Gastroesophageal sphincter (tissue), 4 donors: ENCODE data around the gene CMBL. TPM values are rescaled to one million over a fixed set of nuclear protein-coding genes. Genes with fewer than 3 reads are reported as not detected.
A peak's percentile ranks its signal among the peaks of the same experiment; 100 is the strongest.

Experiments used
- ATAC-seq: fragments of 150-250 bp; one replicate; pipeline ENCODE4 v1.9.1; 2016; ENCODE audit warnings: mild to moderate bottlenecking, moderate library complexity
- H3K27ac ChIP-seq, 4 donors: fragments of 200-600 bp; sonication (generic) in 3 of 4; 1 replicate in 3 of 4; 2 replicates in 1 of 4; pipeline ENCODE4 v1.5.1; 2016 to 2019
- H3K27me3 ChIP-seq: fragments of 200-600 bp; sonication (generic); one replicate; pipeline ENCODE4 v1.5.1; 2019
- H3K36me3 ChIP-seq, 2 donors: fragments of 200-600 bp; sonication (generic); one replicate each; pipeline ENCODE4 v1.5.1; 2019; ENCODE audit warnings: control low read depth in 1 of 2
- H3K4me1 ChIP-seq, 3 donors: fragments of 200-600 bp; sonication (generic); 1 replicate in 2 of 3; 2 replicates in 1 of 3; pipeline ENCODE4 v1.5.1; 2016 to 2019; ENCODE audit warnings: control low read depth in 2 of 3
- H3K4me3 ChIP-seq, 2 donors: fragments of 200-600 bp; sonication (generic); one replicate each; pipeline ENCODE4 v1.5.1; 2019; ENCODE audit warnings: mild to moderate bottlenecking in 1 of 2, moderate library complexity in 1 of 2
- H3K9me3 ChIP-seq, 3 donors: fragments of 200-600 bp; sonication (generic); one replicate each; pipeline ENCODE4 v1.5.1; 2017 to 2019; ENCODE audit warnings: control low read depth in 2 of 3
- CTCF ChIP-seq, 4 experiments: fragments of 200-600 bp in 2 of 4; fragments of 450-650 bp in 2 of 4; sonication (generic) in 1 of 4; IDR thresholded peaks; one replicate each; pipeline ENCODE4 v1.5.1; 2017 to 2019; ENCODE audit warnings: antibody characterized with exemption in 4 of 4, mild to moderate bottlenecking in 2 of 4, moderate library complexity in 2 of 4
- EP300 ChIP-seq: sonication (generic); formaldehyde crosslinking; IDR thresholded peaks from one replicate; pipeline ENCODE4 v1.6.1; 2017; ENCODE audit warnings: antibody characterized with exemption, mild to moderate bottlenecking
- POLR2A ChIP-seq, 2 donors: fragments of 450-650 bp; IDR thresholded peaks; one replicate each; pipeline ENCODE4 v1.6.1; 2017; ENCODE audit warnings: antibody characterized with exemption in 2 of 2, mild to moderate bottlenecking in 2 of 2, moderate library complexity in 1 of 2
- POLR2AphosphoS5 ChIP-seq: sonication (generic); formaldehyde crosslinking; IDR thresholded peaks from one replicate; pipeline ENCODE4 v1.6.1; 2017; ENCODE audit warnings: antibody characterized with exemption
- WGBS, 2 donors: methylation state at CpG; one replicate each; pipeline ENCODE4 v1.1.5; 2018; ENCODE audit warnings: low coverage in 1 of 2; 5-methylcytosine and 5-hydroxymethylcytosine counted together
- total RNA-seq, 4 donors: library from RNA; depleted of rRNA; stranded (reverse); fragments of >200 nt; gene quantifications; one replicate each; pipeline ENCODE4 v1.1.0, GENCODE V29; 2016

Gene CMBL
- total RNA-seq, 4 donors from 2014 or later = 2.2 to 7.7 (median 4.4) TPM

- Histone ChIP-seq H3K9me3 (no peaks in the 10 kb centered on the region), H3K36me3 (no peaks in the 10 kb centered on the region), H3K27me3 (no peaks in the 10 kb centered on the region), H3K4me1 (peaks cover 0 to 15% (median 0%) of the 10 kb centered on the region in 3 donors), H3K27ac (no peak overlapping the region), H3K4me3 (no peak overlapping the region)
- no peak for ATAC-seq
- TF ChIP-seq CTCF (IDR thresholded peaks at IDR 0.05) = no peak
- no peak for TF ChIP-seq POLR2A (IDR thresholded peaks at IDR 0.05)
- no peak for TF ChIP-seq POLR2AphosphoS5
- no peak for TF ChIP-seq EP300
- 83 to 89% methylated on average over 4 to 5 of the region's 6 CpGs for WGBS, 2 donors
These were observed 1.1 kb upstream of the CMBL start for GRCh38 chr5:10308844-10309243.

GRCh38 chr5:10306806-10307205, 896 bp downstream of the CMBL start:
- no peak for ATAC-seq
- TF ChIP-seq EP300 = no peak
- no peak for TF ChIP-seq CTCF (IDR thresholded peaks at IDR 0.05)
- TF ChIP-seq POLR2AphosphoS5 = no peak
- TF ChIP-seq POLR2A (IDR thresholded peaks at IDR 0.05) = no peak
- peak overlapping the region; percentile 53 to 70 for H3K4me3 ChIP-seq
- no peaks in the 10 kb centered on the region for H3K9me3 ChIP-seq
- peaks cover 0 to 20% (median 0%) of the 10 kb centered on the region in 3 donors for H3K4me1 ChIP-seq
- WGBS, 2 donors = 20 to 28% methylated on average over 2 to 5 of the region's 8 CpGs
- H3K27me3 ChIP-seq = no peaks in the 10 kb centered on the region
- H3K36me3 ChIP-seq = no peaks in the 10 kb centered on the region
- H3K27ac ChIP-seq = peak overlapping the region in 3 of 4 donors; percentile 83 to 87 (median 86)

- no peaks in the 10 kb centered on the region for H3K9me3 ChIP-seq
- no peak for TF ChIP-seq POLR2AphosphoS5
- no peak for TF ChIP-seq CTCF (IDR thresholded peaks at IDR 0.05)
- no peak for TF ChIP-seq EP300
- TF ChIP-seq POLR2A (IDR thresholded peaks at IDR 0.05) = no peak
- H3K4me1 ChIP-seq = peaks cover 0 to 21% (median 0%) of the 10 kb centered on the region in 3 donors
- 64 to 89% methylated on average over 2 to 5 of the region's 5 CpGs for WGBS, 2 donors
- no peak overlapping the region for H3K4me3 ChIP-seq
- ATAC-seq = no peak
- no peaks in the 10 kb centered on the region for H3K27me3 ChIP-seq
- H3K36me3 ChIP-seq = no peaks in the 10 kb centered on the region
- no peak overlapping the region for H3K27ac ChIP-seq
These were observed 1.6 kb downstream of the CMBL start for GRCh38 chr5:10306114-10306513.

- Histone ChIP-seq H3K27me3 (no peaks in the 10 kb centered on the region), H3K27ac (no peak overlapping the region), H3K9me3 (no peaks in the 10 kb centered on the region), H3K4me1 (peaks cover 0 to 21% (median 0%) of the 10 kb centered on the region in 3 donors), H3K36me3 (peaks cover 0 to 3% of the 10 kb centered on the region in 2 donors), H3K4me3 (no peak overlapping the region)
- no peak for TF ChIP-seq CTCF (IDR thresholded peaks at IDR 0.05)
- TF ChIP-seq EP300 = no peak
- TF ChIP-seq POLR2A (IDR thresholded peaks at IDR 0.05) = no peak
- 72% methylated on average over 2 of the region's 5 CpGs; no CpG with 5 or more reads in 1 of the 2 donors for WGBS, 2 donors
- ATAC-seq = no peak
These were observed 2.8 kb downstream of the CMBL start for GRCh38 chr5:10304932-10305331.

GRCh38 chr5:10303699-10304170, 4.0 kb downstream of the CMBL start:
- H3K4me1 ChIP-seq = peaks cover 0 to 21% (median 0%) of the 10 kb centered on the region in 3 donors
- H3K36me3 ChIP-seq = peaks cover 0 to 5% of the 10 kb centered on the region in 2 donors
- H3K27me3 ChIP-seq = no peaks in the 10 kb centered on the region
- WGBS, 2 donors = 29 to 88% methylated on average over 2 of the region's 5 CpGs
- H3K27ac ChIP-seq = no peak overlapping the region
- ATAC-seq = no peak
- no peaks in the 10 kb centered on the region for H3K9me3 ChIP-seq
- TF ChIP-seq CTCF (IDR thresholded peaks at IDR 0.05) (no peak), EP300 (no peak), POLR2A (IDR thresholded peaks at IDR 0.05) (no peak), POLR2AphosphoS5 (no peak)
- H3K4me3 ChIP-seq = no peak overlapping the region
